Measurements from ENCODE around the gene ATP4A.

The ATP4A gene

DNA sequence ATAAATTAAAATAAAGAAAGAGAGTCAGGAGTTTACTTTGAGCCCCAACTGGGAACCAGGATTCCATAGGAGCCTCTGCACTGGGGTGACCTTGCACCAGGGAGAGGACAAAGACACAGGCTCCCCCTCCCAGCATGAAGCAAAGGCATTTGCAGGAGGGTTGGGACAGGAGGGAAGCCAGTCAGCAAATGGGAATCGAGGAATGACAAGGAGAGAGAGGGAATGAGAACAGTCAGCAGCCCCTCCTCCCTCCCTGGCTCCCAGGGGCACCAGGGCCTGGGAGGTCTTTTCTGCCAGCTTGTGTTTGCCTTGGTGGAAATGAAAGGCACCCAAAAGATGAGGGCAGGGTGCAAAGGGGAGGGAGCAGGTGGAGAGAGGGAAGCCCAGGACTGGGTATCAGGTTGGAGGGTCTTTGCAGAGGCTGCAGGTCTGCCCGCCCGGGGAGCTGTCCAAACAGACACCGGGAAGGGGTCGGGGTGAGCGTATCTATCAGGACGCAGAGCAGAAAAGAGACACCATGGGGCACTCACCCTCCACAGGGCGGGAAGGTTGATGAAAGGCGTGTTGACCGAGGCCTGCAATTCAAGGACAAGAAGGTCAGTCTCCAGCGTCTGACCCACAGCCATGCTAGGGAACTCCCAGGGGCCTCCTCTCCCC is 39.1 kb downstream of the ATP4A start:
- DNase-seq: no peak

DNA sequence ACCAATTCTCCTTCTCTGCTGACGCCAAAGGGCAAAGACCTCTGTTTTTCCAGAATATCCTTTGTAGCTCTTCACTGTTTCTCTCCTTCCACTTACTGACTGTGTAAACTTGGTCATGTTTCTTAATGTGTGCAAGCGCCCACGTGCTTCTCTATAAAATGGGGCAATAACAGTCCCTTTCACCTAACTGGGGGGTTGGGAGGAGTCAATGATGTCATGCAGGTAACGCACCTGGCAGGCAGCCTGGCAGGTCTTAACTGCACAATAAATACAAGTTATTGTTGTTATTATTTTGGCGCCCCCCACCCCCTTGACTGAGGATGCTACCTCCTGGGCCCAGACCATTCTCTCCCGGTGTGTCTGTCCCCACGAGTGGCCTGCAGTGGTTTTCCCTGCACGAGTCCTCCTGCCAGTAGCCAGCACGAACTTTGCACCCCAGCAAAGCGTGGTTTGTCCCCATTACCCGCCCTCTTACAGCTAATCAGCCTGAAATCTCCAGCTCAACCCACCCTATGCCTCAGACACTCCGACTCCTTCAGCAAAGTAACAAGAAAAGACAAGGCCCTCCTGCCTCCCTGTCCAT is 40.6 kb downstream of the ATP4A start:
- no peak for DNase-seq

DNA sequence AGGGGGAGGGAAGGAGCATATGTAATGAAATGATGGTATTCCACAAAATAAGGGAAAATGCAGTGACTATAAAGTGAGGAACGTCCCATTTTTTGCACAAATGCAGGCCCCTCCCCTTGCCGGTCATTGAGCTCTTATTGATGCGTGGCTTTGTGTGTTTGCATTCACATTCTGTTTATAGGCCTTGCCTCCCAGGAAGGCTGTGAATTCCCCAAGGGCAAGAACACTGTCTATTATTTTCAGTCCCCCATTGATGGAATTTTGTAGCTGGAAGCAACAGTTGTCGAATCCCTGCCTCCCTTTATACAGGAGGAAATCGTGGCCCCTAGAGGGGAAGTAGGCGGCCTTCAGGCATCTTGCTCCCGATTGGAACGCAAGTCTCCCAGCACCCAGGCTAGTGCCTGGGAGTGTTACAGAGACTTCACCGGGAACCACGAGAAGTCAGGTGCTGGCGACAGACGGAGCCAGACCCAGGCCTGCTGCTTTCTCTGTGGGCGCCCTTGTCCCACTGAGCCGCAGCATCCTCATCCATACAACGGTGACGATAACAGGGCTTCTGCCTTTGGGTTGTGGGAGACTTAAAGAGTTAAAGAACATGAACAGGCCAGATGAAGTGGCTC is 42.2 kb downstream of the ATP4A start:
- DNase-seq: no peak

DNA sequence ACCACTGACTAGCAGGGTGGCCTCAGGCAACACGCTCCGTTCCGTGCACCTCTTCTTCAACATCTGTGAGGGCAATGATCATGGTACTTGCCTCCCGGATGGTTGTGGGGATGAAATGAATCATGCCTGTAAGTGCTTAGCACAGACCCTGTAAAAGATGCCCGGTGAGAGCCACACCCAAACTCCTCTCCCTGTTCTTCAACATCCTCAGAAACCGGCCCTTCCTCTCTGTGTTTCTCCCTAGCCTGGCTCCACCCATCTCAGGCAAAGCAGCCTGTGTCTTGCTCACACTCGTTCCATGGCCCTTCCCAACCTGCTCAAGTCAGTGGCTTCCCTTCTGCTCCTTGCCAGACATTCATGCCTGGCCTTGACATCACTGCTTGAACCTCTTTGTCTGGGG is 44.2 kb downstream of the ATP4A start:
- DNase-seq: no peak

DNA sequence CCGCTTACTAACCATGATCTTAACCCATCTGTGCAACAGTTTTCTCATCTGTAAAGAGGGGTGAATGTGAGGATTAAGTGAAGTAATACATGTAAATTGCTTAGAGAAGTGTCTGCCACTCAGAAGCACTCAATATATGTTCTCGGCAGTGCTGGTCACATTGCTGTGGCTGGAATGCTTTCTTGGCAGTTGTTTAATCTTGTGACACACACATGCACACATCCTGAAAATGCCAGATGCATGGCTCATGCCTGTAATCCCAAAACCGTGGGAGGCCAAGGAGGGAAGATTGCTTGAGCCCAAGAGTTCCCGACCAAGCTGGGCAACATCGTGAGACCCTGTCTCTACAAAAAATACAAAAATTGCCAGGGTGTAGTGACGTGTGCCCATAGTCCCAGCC is 45.1 kb downstream of the ATP4A start:
- no peak for DNase-seq

DNA sequence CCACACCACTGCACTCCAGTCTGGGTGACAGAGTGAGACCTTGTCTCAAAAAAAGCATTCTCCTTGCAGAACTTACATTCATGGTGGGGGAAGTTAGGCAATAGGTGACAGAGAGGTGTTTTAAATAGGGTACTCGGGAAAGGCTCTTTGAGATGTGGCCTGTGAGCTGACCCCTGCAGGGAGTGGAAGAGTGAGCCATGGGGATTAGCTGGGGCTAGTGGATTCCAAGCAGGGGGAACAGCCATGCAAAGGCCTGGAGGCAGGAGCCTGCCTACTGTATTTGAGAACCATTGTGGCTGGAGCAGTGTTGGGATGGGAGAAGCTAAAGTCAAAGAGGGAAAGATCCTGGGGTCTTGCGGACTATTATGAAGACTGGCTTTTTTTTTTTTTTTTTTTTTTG is 46.1 kb downstream of the ATP4A start:
- DNase-seq: no peak

DNA sequence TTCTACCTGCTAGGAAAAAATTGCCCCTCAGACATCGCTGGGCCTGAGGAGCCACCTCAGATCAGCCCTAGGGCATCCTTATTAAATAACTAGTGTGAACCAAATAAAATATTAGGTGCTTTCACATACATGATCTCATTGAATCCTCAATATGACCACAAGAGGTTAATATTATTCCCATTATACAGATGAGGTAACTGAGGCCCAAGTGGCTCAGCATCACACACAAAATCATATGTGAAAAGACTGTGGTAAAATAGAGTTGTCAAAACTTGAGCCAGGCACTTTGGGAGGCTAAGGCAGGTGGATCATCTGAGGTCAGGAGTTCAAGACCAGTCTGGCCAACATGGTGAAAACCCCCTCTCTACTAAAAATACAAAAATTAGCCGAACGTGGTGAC is 47.1 kb downstream of the ATP4A start:
- no peak for DNase-seq

DNA sequence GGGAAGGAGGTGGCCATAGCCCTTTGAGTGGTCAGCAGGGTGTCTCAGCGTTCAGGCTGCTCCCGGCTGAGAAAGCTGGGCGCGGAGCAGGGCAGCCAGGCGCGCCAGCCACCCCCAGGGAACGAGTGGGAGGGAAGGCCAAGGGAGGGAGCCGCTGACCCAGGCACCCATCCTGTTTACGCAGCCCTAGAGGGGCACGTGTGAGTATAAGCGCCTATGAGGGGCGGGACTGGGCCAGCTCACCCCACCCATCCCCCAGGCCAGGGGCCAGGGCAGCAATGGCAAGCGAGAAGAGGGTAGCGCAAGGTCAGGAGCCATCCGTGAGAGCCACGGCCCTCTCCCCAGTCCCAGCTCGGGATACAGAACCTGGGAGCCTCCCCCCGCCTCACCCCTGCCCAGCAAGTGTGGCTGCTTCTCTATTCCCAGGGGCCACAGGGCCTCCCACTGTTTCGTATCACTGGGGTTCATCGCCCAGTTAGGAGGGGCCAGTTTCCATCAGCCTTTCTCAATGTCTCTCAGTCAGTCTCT is 49.1 kb downstream of the ATP4A start:
- DNase-seq: no peak

DNA sequence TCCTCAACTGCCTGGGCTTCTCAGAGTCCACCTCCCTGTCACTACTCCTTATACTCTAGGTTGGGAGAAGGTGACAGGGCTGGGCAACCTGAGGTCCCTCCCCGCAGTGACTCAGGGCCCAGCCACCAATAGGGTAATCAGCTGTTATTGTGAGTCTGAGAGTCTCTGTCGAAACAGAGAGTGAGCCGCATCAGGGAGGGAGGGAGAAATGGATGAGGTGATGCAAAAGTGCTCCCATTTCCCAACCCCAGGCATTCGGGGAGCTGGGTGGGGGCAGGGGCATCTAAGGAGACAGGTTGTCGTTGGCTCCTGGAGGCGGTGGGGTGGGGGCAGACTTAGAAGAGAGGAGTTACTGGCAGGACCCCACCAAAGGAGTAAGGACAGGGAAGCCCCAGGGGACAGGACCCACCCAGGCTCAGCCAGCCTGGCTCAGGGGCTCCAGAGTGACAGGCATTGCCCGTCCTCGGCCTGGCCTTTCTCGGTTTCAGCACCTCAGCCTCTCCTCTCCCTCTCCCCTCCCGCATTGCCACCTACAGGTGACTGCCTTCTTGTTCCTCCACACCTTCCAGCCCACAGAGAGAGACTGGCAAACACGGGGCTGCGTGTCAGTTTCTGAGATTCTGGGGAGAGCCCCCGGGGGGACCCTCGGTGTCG is 49.7 kb downstream of the ATP4A start, which contains the start of gene DMKN:
Gene DMKN, minus strand, starts transcription at position 22 of the 654 bp plus-strand sequence. CDS start 174 bp downstream, outside the sequence.
- DNase-seq: no peak

DNA sequence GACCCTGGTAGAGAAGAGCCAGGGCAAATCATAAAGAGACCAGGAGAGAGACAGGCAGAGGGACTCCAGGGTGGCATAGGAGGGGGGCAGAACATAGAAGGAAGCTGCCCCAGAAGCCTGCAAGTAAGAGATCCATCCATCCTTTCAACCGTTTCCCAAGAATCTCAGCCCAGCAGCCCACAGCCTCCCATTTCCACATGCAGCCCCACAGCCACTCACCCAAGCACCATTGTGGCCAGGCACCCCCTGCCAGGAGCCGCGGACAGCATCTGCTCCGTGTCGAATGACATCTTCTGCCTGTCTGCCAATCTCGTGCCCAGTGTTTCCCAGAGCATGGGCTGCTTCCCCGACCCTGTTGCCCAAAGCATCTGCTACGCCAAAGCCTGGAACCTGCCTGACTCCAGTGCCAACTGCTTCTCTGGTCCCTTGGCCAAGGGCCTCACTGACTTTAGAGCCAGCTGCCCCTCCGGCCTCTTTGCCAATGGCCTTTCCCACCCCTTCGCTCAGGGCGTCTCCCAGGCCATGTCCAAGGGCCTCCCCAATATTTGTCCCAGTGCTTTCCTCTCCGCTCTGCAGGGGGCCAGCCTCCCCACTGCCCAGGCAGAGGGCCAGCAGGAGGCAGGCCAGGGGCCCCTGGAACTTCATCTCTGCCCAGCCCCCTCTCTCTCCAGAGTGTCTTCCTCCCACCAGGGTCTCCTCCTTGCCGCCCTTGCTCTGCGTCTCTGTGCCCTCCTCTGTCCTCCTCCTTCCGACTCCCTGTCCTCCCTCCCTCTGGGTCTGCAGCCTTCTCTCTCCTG is 50.4 kb downstream of the ATP4A start:
- no peak for DNase-seq

DNA sequence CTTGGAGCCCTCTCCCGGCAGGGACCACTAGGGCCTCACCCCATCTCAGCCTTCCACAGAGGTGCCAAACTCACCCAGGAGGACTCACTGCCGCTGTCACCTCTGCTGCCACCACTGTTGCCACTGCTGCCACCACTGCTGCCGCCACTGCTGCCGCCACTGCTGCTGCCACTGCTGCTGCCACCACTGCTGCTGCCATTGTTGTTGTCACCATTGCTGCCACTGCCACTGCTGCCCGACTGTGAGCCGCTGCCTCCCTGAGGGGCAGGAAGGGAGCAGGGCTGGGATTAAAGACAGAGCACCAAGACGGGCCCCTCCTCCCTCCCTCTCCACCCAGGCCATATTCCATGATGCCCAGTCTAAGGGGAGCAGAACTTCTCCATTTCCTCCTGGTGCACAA is 52.1 kb downstream of the ATP4A start:
- no peak for DNase-seq

DNA sequence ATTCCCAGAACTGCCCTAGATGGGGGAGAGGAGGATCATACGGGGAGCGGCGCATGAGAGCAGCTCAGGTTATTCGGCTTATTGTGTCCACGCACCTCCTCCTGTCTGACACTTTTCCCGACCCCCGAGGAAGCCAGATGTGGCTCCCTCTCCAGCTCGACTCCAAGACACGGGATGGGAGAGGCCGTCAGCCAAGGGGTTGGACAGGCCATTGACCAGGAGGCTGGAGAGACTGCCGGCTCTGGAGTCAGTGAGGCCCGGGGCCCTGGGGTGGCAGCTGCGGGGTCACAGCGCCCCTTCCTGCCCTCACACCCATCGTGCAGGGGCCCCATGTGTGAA is 52.9 kb downstream of the ATP4A start:
- no peak for DNase-seq

DNA sequence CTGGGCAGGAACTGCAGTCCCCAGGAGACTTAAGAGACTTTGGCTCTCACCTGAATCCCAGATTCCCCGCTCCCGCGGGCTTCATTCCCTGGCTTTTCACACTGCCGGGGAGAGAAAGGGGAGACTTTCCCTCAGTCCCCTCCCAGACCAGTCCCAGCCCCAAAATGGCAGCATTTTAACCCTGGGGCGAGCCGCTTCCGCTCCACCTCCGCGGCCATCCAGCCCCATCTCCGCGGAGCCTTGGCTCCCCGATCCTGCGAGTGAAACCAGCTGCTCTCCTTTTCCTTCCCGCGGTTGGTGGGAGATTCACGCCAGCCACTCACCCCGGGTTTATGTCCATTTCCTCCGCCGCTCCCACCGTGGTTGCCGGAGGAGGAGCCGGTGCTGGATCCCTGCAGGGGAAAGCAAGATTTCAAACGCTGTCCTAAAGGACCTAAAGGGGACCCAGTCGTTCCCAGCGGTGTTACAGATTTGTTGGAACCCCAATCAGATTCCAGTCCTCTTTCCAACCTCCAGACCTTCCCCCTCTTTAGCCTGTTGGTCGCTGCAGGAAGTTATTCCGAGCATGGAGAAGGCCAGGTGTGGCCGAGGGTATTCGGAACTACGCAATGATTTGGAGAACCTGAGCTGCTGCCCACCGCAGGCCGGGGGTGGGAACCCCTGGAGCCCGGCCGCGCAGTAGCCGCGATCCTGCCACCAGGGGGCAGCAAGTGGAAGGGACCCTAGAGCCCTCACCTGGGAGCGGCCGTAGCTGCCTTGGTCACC is 53.4 kb downstream of the ATP4A start:
- DNase-seq: peak; percentile 36 to 65 (median 52)

DNA sequence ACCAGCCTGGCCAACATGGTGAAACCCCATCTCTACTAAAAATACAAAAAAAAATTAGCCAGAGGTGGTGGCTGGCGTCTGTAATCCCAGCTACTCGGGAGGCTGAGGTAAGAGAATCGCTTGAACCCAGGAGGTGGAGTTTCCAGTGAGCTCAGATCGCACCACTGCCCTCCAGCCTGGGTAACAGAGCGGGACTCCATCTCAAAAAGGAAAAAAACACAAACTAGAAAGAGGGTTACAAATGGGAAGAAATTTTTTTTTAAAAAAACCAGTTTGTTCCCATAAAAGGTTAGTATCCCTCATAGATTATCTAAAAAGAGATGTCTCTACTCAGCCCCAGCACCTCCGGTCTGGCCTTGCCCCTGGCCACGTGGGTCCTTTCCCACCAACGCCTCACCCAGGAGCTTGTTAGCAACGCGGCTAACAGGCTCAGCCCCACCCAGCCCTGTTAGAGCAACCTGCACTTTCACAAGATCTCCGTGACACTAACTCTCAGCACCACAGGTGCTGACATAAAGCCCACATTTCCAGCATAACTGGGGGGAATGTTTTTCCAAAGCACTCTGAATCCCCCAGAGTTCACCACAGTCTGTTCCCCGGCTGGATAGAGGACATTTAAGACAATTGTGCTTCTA is 54.3 kb downstream of the ATP4A start:
- peak in 3 of 5 donors; percentile 15 to 29 (median 19) for DNase-seq

DNA sequence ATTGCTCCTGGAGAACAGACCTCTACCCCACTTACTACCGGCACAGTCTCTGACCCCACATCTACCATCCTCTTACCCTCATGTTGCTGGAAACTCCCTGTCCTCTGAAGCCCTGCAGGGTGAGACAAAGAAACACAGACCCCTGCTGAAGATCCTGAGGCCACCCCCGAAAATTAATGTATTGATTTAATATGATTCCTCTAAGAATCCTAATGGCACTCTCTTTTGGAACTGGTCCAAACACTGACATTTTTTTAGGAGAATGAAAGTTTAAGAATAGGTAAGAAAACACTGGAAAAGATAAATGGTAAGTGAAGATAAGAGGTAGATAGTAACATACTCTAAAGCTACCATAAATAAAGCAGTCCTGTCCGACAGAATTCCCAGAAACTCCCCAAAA is 55.3 kb downstream of the ATP4A start:
- no peak for DNase-seq

DNA sequence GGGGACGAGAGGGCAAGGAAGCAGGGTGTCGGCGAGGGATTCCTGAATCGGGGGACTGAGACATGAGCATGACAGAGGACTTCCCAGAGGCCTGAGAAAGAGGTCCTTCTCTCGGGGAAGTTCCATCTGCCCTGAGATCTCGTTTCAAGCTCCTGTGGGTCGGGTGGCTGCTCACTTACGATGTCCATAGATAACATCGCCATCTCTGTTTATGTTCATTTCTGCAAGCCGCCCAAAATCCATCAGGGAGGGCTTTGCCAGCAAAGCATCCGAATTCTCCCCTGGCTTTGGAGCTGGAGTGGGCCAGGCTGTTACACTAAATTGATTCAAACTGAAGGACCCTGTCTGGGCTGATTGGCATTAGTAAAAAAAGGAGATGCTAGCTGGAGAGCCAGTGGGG is 55.9 kb downstream of the ATP4A start:
- DNase-seq: no peak

DNA sequence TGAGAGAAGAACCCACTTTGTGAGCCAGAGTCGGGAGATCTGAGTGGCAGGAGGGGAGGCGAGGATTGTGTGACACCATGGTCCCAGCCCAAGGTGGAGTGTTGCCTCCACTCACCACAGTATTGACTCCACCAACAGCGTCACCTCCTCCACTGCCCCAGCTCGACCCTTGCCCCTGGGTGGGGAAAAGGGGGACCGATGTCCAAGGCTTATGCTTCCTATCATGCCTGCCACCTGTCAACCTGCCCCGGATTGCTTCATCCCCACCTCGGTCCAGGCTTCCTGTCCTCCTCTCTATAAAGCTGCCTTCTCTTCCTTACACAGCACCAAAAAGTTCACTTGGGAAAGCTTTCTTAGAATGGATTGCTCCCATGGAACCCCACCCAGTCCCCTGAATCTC is 57.4 kb downstream of the ATP4A start:
- DNase-seq: no peak

DNA sequence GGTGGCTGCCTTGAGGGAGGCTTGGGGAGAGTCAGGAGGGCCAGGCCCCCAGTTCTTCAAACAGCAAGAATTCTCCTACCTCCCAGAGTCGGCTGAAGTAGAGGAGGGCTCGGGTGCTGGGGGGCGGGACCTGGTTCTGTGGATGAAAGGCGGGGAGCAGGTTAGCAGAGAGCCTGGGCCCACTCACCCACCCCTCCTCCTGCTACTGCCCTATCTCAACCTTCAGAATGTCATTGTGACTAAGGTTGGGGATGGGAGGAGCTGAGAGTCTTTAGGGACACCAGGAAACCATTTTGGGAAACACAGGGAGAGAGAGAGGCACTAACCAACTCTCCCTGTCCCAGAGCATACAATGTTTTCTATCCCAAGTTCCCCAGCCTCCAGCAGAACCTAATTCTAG is 60.7 kb downstream of the ATP4A start:
- no peak for DNase-seq

DNA sequence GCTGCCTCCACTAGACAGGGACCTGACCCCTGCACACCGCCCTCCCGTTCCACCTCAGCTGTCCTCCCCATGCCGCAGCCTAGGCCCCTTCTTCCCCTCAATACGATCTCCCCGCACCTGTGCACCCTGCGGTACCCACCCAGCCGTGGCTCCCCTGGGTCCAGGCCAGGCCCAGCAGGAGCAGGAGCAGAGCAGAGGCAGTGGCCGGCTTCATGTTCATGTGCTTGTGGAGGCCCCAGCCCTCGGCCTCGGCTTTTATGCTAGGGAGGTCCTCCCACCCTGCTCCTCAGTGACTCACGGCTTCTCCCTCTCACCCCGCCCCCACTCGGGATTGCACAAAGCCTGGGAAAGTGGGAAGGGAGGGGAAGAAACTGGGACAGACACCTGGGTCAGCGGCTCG is 61.8 kb downstream of the ATP4A start:
- no peak for DNase-seq

DNA sequence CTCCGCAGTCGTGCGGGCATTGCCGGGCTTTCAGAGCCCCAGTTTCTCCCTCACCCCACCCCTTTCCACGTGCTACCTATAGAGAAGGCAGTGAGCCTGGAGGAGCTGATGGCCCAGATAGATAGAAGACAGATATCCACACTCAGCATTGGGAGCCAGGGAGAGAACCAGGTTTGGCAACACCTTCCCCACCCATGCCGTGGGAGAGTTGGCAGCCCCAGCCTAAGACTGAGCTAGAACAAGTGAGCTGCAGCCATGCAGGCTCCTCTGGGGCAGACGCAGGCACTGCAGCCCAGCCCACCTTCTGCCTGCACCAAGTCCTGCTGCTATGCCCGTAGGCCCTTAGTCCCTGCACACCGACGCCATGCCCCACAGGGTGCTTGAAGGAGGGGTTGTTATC is 62.8 kb downstream of the ATP4A start:
- DNase-seq: no peak

Measured in T-helper 1 cell (primary cell).